NCI-H1436 (cell line): ENCODE measurements around the gene OR1G1.
"Not testable (repeated sequence)": the region's sequence is repeated elsewhere in the genome, so short reads cannot be mapped to it uniquely, and the experiment has no call there.

Experiments
- DNase-seq: peaks from one replicate; lab custom pipeline; 2025; lab: John Stamatoyannopoulos, UW

OR1G1 gene

GRCh38 chr17:3127451-3127850 lies at the start of gene OR1G1:
Gene OR1G1 (minus strand): TSS chr17:3127551. CDS start chr17:3127551, 0 bp downstream.
- DNase-seq = no peak

GRCh38 chr17:3167574-3167973 lies 40.2 kb upstream of the OR1G1 start:
- DNase-seq = no peak

GRCh38 chr17:3157218-3157617 lies 29.9 kb upstream of the OR1G1 start:
- DNase-seq = no peak

GRCh38 chr17:3137494-3137893 lies 10.1 kb upstream of the OR1G1 start:
- DNase-seq = not testable (repeated sequence)

GRCh38 chr17:3104322-3104721 lies 23.0 kb downstream of the OR1G1 start, which contains the start of gene OR1D2:
Gene OR1D2 (minus strand): TSS chr17:3104422. CDS start chr17:3092996, 11,426 bp downstream.
- DNase-seq = no peak
